Muscle of arm (tissue), 14 donors: Measurements from ENCODE around the gene TTLL6. TPM values are rescaled to one million over a fixed set of nuclear protein-coding genes. Genes with fewer than 3 reads are reported as not detected.
"Not testable (repeated sequence)": the region's sequence is repeated elsewhere in the genome, so short reads cannot be mapped to it uniquely, and the experiment has no call there.

Experiments used
- DNase-seq: peaks from one replicate; pipeline ENCODE4 v3.0.0-alpha.2; 2013
- long read RNA-seq, 11 donors: transcript quantifications; one replicate each; lab custom pipeline, GENCODE V29; 2026
- polyA plus RNA-seq, 12 donors: library from polyadenylated mRNA; unstranded; fragments of 120-200 nt; gene quantifications; one replicate each; pipeline ENCODE4 v1.2.1, GENCODE V29; 2013; ENCODE audit not compliant: insufficient read length in 12 of 12

Gene TTLL6
- under 1 TPM in 1 of 12 donors, not detected in 11; 0.14 TPM for polyA plus RNA-seq
- long read RNA-seq, donor 1, partial matches to known transcripts = 156 of 156 reads
- long read RNA-seq, donor 1, other reads (novel, unspliced or antisense) = 0 of 156 reads
- long read RNA-seq, donor 2, partial matches to known transcripts = 8 of 8 reads
- long read RNA-seq, donor 2, other reads (novel, unspliced or antisense) = 0 of 8 reads
- long read RNA-seq, donor 3 = 0 reads
- long read RNA-seq, donor 4, partial matches to known transcripts = 14 of 14 reads
- long read RNA-seq, donor 4, other reads (novel, unspliced or antisense) = 0 of 14 reads
- long read RNA-seq, donor 5 = 0 reads
- long read RNA-seq, donor 6, partial matches to known transcripts = 0 of 6 reads
- long read RNA-seq, donor 6, other reads (novel, unspliced or antisense) = 6 of 6 reads
- long read RNA-seq, donor 7 = 0 reads
- long read RNA-seq, donor 8 = 0 reads
- long read RNA-seq, donor 9 = 0 reads
- long read RNA-seq, donor 10 = 0 reads
- long read RNA-seq, donor 11 = 0 reads

DNA sequence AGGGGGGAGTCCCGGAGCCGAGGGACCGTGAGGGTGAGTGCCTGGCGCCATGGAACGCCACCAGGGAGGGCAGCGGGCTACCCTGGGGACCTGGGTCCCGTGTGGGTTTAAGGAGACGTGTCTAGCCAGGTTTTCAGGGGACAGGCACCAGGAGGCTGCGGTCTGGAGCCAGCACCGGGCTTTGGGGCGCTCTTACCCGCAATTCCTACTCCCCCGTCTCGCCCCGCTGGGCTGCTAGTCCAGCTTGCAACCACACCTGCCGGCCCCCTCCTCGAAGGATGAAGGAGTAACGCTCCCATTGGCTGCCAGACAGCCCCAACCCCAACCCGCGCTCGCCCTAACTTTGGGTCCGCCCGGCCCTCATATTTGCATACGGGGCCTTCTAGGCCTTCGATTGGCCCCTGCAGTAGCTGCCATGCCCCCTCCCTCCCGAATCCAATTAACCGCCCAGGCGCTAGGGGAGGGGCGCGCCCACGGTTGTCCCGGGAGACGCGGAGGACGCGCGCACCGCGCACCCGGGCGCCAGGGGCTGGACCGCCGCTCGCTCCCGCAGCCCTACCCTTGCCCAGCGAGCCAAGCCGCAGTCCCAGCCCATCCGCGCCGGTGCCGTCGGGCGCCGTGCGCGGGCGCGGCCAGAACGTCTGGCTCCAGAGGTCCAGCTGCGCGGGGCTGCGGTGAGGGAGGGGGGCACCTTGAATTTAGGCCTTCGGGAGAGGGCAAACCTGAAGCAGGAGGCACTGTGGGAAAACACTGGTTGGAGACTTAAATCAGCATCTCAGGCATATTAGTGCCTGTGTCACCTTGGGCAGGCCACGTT is at the start of gene TTLL6:
Gene TTLL6 (minus strand): TSS at position 456 of the 817 bp plus-strand sequence. CDS start 157 bp downstream, at position 299.
- no peak for DNase-seq

DNA sequence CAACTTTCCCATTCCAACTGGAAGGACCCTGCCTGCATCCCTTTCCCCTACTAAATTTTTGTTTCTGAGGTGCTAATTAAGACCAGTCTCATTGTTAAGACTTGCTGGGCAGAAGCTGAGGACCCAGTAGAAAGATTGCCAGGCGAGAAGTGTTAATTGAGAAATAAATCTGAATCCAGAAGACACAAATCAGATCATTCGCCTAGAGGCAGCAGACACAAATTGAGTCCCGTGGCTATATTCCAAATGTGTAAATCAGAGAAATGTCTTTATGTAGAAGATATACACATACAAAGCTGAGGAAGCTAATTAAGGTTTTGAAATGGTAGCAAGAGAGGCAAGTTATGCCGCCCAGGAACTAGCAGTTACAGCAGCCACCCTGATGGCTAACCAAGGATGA is 43.4 kb upstream of the TTLL6 start:
- DNase-seq = no peak

DNA sequence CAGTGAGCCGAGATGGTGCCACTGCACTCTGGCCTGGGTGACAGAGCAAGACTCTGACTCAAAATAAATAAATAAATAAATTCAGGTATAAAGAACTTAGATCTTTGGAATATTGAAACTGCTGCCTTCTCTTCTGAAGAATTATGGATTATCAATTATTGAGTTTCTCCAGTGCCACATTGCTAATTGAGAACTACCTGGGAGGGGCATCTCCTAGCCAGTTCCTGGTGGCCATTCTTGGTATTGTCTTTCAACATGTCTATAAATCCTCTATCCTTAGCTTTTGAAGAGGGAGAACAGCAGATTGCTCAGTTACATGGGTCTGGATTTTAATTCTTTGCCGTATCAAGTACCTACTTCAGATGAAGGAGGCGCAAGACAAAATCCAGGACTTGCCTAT is 43.0 kb upstream of the TTLL6 start:
- no peak for DNase-seq

DNA sequence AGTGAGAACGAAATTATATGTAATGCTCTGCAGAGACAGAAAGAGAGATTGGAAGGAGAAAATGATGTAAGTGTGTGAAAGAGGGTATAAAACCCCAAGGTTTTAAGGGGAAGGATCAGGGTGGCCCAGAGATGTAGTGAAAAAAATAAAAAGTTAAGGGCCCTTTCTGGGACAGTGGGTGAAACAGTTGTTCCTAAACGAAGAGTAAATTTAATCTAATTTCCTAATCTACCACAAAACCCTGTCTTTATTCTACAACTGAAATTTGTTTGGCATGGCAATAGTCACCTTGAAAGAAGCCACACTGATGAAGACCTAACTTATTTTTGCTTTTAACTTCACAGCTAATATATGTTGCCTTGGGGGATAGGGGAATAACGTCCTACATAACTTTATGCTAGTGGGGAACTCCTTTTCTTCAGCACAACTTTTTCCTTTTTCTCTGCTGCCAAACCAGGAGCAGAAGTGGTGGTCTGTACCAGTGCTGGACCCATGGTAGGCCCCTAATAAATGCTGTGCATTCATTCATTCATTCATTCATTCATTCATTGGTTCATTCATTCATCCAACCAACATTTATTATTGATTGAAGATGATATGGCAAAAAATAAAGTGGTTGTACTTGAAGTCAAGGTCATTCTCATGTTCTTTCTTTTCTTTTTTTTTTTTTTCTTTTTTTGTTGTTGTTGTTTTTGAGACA is 39.2 kb upstream of the TTLL6 start:
- DNase-seq = no peak

DNA sequence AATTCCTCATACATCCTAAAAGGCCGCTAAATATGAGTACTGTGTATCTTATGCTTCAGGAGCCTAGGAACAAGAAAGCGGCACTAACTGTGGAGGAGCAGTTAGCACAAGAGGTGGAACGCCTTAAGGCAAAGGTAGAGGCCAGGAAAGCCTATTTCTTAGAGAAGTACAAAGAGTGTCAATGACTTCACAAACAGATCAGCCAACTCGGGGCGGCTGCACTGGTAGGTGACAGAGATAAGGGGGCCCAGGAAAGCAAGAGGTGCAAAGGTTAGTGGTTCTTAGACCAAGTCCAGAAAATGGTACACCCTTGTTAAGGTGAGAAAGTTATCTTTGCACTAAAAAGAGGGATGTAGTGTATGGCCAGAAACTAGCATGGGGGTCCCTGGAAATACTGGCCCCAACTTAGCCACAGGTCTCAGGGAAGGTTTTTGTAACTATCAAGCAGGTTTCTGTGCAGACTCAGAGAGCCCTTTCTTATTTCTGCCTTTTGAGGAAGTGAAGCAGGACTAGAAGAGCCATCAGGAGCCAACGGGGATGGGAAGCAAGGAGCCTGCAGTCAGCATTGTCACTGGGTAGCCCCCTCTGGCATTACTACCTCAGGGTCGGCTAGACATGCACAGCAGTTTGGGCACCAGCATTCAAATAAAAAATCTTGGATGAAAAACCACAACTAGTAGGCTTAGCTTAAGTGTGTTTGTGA is 37.9 kb upstream of the TTLL6 start:
- no peak for DNase-seq

DNA sequence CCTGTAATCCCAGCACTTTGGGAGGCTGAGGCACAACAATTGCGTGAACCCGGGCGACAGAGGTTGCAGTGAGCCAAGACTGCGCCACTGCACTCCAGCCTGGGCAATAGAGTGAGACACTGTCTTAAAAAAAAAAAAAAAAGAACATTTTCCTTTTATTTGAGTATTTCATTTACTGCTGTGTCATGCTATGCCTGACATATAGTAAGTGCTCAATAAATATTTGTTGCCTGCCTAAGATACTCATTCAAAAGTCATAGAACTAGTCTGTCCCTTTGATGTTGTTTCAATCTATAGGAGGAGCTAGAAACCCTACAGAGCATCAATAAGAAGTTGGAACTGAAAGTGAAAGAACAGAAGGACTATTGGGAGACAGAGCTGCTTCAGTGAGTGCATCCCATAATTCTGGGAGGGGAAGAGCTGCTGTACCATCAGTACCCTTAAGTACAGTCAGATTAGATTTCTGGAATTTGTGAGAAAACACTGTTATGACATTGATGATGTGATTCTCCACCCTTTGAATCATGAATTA is 33.8 kb upstream of the TTLL6 start:
- DNase-seq = no peak

DNA sequence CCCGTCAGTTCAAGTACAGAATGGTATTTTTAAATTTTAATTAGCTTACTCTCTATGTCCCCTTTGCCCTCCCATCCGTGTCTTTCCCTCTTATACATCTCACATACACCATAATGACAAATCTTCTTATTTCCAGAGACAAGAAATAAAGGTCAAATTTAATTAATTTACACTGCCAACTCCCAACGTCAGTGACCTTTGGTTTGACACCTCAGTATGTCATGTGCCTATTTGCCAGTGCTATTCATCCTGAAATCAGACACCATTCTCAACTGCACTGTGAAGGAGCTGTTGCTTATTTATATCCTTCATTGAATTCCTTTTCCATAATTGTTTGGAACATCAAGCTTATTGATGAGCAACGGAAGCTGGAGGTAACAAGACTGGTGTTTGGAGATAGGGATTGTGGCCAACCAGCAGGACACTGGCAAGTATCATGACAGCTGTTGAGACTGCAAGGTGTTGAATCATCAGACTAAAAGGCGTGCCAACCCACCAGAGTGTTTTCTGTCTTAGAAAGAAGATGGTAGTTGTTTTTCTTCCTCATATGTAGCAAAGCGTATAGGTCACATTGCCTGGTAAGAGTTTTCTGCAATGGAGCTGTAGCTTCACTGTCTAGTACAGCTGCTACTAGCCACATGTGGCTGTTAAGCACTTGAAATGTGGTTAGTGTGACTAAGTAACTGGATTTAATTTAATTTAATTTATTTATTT is 26.3 kb upstream of the TTLL6 start:
- no peak for DNase-seq

DNA sequence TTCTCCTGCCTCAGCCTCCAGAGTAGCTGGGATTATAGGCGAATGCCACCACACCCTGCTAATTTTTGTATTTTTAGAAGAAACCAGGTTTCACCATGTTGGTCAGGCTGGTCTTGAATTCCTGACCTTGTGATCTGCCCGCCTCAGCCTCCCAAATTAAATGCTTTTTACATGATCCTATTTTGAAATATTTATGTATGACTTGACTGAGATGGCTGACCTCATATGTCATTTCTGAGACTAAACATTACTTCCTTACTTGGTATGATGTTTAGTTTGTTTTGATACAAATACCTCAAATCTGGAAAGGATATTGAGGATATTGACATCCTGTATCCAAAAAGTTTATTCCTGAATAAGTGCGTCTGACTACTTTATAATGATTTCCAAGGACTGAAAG is 25.7 kb upstream of the TTLL6 start:
- DNase-seq = no peak

DNA sequence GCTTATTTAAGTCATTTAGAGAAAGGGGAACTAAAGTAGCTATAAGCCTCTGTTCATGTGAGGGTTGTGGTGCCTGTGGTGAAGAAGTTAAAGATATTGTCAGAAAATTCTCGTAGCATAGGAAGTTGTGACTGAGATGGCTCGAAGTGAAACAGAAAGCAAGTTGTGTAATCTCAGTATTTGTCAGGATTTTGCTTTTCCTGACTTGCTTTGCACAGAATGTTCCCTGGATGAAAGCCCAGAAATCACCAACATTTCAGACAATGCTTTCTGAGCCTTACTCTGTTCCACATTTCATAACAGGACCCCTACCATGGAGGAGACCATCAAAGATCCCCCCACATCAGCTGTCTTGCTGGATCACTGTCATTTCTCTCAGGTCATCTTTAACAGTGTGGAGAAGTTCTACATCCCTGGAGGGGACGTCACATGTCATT is 24.4 kb upstream of the TTLL6 start:
- DNase-seq = peak; percentile 63

DNA sequence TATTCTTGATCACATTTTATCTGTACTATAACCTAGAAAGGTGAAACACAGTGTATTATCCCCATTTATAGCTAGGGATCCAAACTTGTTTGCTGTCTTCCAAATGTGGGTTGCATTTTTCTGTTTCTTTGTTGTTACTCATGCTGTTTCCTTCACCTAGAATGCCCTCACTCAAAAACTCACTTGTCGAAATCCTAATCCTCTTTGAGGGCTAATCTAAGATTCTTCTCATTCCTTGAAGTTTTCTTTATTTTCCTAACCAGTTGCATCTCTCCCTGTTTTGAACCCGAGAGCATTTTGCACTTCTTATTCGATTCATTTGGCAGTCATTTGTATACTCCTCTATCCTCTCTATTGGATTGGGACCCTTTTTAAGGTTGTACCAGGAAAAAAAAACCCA is 23.4 kb upstream of the TTLL6 start:
- no peak for DNase-seq

DNA sequence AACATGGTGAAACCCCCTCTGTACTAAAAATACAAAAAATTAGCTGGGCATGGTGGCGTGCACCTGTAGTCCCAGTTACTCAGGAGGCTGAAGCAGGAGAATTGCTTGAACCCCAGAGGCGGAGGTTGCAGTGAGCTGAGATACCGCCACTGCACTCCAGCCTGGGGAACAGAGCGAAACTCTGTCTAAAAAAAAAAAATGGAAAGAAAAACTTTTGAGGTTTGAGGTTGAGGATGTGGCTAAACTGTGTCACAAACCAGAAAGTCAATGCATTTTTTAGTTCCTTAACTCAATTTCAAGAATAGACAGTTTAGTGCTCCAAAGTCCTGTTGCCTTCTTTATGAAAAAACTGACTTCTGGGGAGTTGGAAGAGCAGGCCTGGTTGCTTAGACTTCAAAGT is 20.4 kb upstream of the TTLL6 start:
- DNase-seq = not testable (repeated sequence)

DNA sequence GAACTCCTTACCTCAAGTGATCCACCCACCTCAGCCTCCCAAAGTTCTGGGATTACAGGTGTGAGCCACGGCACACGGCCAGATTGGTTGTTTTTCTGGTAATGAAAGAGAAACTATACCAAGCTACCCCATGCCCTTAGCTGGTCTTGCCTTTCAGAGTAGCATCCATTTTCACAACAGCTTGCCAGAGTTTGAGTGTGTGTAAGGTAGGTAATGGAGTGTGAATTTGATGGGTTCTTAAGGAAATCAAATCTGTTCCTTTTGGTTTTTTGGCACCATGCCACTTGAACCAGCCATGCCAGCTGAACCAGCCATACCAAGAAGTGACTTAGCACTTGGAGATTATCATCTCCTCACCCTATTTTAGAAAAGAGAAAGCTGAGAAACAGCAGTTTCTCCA is 18.9 kb upstream of the TTLL6 start:
- no peak for DNase-seq

DNA sequence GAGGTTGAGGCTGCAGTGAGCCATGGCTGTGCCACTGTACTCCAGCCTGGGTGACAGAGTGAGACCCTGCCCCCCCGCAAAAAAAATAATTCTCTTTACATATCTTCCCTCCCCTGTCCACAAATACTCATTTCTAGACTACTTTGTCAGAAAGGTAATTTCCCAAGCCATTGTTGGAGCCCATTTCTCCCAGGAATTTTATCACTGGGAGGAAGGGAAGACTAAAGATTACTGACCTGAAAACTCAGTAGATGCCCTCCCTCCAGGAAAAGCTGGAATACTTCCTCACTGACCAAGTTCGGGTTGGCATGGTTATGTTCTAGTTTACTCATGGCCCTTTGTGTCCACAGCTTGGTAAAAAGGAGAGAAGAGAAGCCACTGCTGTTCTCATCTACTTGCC is 17.9 kb upstream of the TTLL6 start:
- DNase-seq = no peak

DNA sequence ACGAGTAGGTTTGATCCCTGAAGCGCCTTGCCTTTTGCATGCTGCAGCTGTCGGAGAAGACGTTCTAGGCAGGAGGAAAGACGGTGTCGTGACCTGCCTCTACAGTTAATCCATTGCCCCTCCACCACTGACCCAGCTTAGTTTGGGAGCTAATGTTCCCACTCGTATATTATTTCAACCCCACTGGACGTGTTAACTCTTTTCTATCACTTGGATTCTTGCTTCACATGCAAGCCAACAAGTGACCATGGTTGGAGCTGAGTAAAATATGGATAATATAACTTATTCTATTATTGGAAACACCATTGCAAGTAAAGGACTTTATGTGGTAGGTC is 14.5 kb upstream of the TTLL6 start:
- no peak for DNase-seq

DNA sequence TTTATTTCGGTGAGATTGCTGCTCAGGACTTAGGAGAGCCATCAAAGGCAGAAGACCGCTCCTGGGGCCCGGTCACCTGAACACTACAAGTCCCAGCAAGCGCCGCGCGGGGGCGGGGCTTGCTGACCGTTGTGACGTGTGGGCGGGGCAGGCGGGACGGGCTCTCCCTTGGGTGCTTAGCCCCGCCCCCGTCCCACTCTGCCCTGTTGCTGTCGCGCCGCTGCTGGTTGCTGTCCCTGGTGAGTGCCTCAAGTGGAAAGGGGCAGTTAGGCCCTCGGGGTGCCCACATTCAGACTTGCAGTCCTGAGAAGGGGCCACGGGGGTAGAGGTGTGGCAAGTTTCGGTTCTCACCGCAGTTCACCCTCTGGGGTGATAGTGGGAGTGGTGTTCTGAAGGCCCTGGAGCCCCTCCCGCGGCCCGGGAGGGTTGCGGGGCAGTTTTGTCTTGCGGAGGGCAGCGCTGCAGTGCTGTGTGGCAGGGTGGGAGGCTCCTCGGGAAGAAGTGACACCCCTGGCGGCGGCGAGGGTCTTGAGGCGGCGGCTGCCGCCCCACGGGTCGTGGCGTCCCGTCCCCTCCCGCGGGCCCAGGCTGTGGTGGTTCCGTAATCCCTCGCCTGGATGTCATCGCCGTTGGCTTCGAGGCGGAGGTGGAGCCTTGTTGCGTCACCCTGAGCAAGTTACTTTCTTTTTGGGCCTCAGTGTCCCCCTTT is 14.0 kb upstream of the TTLL6 start, which contains the start of gene CALCOCO2:
Gene CALCOCO2 (plus strand): TSS at position 196 of the 709 bp plus-strand sequence. CDS start 10,673 bp downstream, outside the sequence.
- peak; percentile 93 for DNase-seq

DNA sequence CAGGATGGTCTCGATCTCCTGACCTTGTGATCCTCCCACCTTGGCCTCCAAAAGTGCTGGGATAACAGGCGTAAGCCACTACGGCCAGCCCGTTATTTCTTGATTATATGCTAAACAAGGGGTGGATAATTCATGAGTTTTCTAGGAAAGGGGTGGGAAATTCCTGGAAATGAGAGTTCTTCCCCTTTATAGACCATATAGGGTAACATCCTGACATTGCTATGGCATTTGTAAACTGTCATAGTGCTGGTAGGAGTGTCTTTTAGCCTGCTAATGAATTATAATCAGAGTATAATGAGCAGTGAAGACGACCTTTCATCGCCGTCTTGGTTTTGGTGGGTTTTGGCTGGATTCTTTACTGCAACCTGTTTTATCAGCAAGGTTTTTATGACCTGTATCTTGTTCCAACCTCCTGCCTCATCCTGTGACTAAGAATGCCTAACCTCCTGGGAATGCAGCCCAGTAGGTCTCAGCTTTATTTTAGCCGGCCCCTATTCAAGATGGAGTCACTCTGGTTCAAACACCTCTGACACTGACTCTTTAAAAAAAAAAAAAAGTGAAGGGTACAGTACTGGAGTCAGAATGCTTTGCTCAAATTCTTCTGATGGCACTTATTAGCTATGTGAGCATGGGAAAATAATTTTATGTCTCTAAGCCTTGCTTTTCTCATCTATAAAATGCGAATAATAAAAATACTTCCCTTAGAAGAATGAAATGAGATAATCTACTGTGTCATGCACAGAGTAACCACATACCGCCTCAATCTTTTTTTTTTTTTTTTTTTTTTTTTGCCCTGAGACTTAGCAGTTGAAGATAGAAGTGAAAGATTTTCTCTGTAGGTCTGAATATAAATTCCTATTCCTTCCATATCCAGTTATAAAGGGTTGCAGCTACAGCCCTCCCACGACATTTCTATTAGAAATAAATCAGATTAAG is 8.7 kb upstream of the TTLL6 start:
- DNase-seq = no peak

DNA sequence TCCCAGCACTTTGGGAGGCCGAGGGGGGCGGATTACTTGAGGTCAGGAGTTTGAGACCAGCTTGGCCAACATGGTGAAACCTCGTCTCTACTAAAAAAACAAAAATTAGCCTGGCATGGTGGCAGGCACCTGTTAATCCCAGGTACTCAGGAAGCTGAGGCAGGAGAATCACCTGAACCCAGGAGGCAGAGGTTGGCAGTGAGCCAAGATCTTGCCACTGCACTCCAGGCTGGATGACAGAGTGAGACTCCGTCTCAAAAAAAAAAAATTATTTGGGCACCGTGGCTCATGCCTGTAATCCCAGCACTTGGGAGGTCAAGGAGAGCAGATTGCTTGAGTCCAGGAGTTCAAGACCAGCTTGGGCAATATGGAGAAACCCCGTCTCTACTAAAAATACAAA is 3.9 kb upstream of the TTLL6 start:
- not testable (repeated sequence) for DNase-seq

DNA sequence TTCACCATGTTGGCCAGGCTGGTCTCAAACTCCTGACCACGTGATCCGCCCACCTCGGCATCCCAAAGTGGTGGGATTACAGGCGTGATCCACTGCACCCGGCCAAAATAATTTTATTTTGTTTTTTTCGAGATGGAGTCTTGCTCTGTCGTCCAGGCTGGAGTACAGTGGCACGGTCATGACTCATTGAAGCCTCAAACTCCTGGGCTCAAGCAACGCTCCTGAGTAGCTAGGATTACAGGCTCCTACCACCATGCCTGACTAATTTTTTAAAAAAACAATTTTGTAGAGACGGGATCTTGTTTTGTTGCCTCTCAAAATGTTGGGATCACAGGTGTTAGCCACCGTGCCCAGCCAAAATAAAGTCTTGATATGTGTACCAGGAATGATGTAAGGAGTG is 2.4 kb upstream of the TTLL6 start:
- no peak for DNase-seq
